HPDE6-E6E7 (cell line): ENCODE results near the gene MEGF6.

Experiments
- DNase-seq: peaks from one replicate; pipeline ENCODE4 v3.0.0; 2011; ENCODE audit warnings: missing footprints; ENCODE audit errors: extremely low spot score

Gene MEGF6

GRCh38 chr1:3645666-3646355 lies 34.5 kb upstream of the MEGF6 start:
- no peak for DNase-seq

- no peak for DNase-seq
Observed at GRCh38 chr1:3645247-3645646, 33.9 kb upstream of the MEGF6 start.

GRCh38 chr1:3644273-3644672 lies 33.0 kb upstream of the MEGF6 start:
- no peak for DNase-seq

DNA sequence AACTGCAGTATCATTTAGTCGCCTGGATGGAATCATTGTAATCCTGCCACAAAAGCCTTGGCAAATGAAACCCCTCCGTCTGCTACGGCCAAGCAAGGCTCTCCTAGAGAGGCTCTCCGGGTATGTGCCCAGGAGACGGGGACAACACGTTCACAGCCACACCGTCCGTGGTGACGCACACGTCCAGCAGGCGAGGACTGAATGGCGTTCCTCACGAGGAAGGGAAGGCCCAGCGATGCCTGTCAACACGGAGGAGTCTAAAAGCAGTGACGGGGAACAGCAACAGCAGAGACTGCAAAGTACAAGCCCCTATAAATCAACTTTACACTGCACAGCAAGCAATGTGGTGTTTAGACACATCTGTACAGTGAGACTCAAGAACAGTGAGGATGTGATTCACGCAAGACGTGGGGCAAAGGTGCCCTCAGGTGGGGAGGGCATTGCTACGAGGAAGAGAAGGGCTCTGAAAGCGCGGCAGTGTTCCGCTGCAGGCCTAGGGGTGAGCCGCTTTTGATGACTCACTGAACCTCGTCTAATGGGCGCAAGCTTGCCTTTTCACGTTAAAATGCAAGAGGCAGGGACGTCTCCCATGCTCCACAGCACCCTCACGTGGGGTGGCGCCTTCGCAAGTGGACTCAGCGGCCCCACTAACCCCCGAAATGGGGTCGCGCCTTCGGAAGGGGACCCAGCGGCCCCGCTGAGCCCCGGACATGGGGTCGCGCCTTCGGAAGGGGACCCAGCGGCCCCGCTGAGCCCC lies 31.8 kb upstream of the MEGF6 start:
- DNase-seq = no peak

- no peak for DNase-seq
Observed at GRCh38 chr1:3641816-3642215, 30.5 kb upstream of the MEGF6 start.

- no peak for DNase-seq
Observed at GRCh38 chr1:3641046-3641760, 29.9 kb upstream of the MEGF6 start.

DNA sequence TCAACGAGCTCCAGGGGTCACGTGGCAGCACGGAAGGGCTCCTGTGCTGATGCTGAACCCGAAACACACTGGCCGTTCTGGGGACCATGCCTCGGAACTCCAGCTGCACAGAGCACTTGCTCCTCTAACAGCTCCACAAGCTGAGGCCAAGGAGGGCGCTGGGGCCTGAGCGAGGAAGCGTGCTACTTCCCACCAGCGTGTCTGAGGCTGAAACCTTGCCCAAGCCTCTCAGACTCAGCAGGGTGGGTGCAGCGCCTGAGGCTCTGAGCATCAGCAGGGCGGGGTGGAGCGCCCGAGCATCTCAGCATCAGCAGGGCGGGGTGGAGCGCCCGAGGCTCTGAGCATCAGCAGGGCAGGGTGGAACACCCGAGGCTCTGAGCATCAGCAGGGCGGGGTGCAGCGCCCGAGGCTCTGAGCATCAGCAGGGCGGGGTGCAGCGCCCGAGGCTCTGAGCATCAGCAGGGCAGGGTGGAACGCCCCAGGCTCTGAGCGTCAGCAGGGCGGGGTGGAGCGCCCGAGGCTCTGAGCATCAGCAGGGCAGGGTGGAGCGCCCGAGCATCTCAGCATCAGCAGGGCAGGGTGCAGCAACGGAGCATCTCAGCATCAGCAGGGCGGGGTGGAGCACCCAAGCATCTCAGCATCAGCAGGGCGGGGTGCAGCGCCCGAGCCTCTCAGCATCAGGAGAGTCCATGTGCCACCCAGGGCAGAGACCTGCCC lies 29.0 kb upstream of the MEGF6 start:
- DNase-seq = no peak

DNA sequence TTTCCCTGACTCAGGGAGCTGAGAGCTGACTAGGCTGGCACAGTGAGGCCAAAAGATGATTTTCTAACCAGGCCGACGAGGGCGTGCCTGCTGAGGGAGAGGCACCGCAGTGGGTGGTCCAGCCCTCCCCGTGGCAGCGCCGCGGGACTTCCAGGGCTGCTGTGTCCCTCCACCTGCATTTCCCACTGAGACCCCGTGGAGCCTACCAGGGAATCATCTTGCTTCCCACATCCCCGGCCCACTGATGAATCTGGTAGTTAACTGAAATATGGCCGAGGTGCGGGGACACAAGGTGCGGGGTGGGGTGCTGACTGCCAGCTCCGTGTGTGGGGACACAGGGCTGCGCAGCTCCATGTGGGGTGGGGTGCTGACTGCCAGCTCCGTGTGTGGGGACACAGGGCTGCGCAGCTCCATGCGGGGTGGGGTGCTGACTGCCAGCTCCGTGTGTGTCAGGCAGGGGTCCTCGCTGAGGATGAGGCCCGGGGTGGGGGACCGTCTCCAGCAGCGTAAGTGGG lies 28.1 kb upstream of the MEGF6 start:
- DNase-seq = no peak

GRCh38 chr1:3638676-3639075 lies 27.4 kb upstream of the MEGF6 start:
- no peak for DNase-seq

DNA sequence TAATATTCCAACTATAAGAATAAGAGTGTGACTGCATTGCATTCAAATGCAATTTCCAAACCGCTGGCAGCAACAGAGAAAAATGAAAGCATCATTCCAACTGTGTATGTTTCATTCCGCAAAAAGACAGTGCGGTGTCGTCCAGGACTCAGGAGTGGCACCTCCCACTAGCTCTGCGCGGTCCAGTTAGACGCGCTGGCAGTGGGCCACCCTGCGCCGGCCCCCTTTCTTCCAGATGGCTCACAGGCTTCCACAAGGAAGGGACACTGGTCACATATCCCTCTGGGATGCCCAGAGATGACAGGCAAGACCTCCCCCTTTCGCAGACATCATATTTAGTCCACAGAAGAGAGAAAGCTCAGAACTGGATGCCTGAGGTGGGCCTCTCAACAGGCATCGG lies 26.7 kb upstream of the MEGF6 start:
- no peak for DNase-seq

DNA sequence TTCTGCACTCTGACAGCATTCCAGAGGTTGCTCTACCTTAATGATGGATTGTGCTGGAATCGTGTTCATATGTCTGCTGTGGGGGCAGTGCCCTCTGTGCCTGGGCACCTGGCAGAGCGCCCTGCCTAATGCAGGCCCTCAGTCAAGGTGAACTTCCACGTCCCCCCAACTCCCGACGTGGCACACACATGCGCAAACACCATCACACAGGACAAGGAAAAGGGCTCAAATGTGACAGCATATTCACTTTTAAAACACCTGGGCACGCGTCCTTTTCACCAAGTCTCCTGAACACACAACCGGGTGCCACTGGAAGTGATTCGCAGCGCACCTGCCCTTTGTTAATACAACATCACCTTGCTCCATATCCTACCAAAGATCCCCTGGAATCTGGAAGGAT lies 25.2 kb upstream of the MEGF6 start:
- DNase-seq = no peak

GRCh38 chr1:3636080-3636479 lies 24.8 kb upstream of the MEGF6 start:
- DNase-seq = no peak

GRCh38 chr1:3634059-3634800 lies 22.9 kb upstream of the MEGF6 start:
- DNase-seq = no peak

GRCh38 chr1:3633344-3634058 lies 22.2 kb upstream of the MEGF6 start:
- DNase-seq = no peak

DNA sequence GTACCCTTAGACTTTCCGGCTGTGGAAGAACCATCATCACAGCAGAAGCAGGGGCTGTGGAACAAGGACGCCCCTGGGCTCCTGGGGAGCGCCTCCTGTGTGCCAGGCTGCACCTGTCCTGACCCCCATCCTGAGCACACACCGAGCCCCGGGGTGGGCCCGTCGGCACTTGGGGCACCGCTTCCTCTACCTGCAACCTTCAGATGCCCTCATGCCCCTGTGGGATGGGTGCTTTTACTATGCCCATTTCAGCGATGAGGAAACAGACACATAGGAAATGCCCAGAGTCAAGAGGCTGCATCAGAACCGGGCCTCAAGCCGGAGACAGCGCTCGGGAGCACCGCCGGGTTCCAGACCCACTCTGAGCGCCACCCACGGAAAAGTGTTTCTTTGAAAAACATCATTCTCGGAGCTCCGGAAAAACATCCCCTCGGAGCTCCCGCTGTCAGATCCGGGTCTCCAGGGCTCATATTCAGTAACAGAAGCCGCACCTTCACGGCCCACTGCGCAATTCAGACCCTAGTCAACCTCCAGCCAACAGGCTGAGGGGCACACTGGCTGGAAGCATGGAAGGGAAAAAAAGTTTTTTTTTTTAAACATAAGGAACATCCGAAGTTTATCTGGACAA lies 21.5 kb upstream of the MEGF6 start:
- no peak for DNase-seq

DNA sequence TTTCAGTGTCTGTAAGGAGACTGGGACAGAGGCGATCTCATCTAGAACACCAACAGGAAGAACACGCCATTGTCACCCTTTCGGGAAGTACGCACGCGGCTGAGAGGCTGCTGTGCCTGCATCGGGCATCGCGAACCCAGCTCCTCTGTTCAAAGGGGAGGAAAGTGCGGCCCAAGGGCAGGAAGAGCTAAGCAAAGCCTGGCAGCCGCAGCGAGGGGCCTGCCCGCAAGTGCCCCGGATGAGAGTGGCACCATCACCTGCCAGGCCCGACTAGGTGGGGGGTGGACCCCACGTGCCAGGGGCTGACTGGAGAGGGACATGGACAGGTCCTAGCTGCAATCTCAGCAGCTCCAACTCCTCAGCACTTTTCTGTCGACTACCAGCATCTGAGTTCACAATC lies 21.0 kb upstream of the MEGF6 start:
- no peak for DNase-seq

DNA sequence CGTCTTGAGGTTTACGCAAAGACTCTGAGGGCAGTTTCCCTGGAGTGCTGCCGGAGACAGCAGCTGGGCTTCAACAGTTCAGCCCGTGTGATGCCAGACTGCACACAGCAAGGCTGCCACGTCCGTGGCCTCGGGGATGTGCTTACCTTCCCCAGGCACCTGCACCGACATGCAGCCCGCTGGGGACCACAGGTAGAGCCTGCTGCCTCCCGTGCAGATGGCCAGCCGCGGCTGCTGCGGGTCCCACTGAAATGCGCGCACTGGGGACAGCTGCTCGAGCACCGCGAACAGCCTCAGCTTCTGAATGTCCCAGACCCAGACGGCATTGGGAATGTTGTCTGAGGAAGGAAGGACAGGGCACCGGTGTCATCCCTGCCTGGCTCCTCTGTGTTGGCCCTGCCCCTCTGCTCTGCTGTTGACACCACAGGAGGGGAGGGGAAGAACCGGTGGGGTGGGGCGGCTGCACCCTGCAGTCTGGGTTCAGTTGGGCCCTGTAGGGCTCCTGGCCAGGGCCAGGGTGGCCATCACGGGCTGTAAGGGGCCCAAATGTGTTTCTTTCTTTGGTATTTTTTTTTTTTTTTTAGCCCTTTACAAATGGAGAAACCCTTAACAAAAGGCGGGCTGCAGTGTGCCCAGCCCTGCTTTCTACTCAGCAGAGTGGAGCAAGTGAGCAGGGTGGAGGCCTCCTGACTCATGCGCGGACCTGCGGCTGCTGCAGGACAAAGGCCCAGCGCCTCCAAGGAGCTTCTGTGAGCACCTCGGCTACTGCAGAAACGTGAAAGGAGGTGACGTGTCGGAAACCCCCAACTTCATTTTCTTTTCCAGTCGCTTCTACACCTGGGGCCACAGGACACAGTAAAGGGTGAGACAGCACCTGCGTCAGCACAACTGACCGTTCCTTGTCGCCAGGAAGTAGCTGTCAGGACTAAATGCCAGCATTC lies 20.3 kb upstream of the MEGF6 start:
- no peak for DNase-seq

- DNase-seq = no peak
Observed at GRCh38 chr1:3630914-3631313, 19.6 kb upstream of the MEGF6 start.

DNA sequence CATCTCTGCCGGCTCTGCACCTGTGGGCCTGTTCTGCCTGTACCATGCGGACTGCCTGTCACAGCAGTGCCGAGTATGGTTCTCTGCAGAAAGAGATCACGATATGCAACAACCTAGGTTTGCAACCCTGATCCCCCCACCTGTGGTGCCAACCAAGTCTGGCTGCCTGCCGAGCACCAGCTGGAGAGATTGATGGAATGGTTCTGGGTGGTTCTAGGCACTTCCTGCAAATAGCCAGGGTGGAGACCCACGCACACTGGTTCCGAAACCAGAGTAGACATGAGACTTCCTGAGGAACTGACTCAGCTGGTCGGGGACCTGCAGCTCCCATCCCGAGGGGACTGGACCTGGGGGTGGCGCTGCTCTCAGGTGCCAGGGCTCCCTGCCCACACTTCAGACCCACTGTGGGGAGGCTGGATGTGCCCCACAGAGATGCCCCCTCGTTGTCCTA lies 18.9 kb upstream of the MEGF6 start:
- DNase-seq = no peak
